Breast epithelium (tissue), 3 donors: ENCODE results near the gene FNTB.

Source experiments
- CTCF ChIP-seq, 3 donors: fragments of 450-650 bp; IDR thresholded peaks; one replicate each; pipeline ENCODE4 v1.5.1; 2016 to 2017; ENCODE audit warnings: antibody characterized with exemption in 3 of 3, mild to moderate bottlenecking in 3 of 3, moderate library complexity in 3 of 3
- POLR2AphosphoS5 ChIP-seq, 3 donors: sonication (generic); formaldehyde crosslinking; IDR thresholded peaks; one replicate each; pipeline ENCODE4 v1.6.1; 2017; ENCODE audit warnings: antibody characterized with exemption in 3 of 3

GRCh38 chr14:64951291-64951690 is 35.4 kb upstream of the FNTB start:
- TF ChIP-seq CTCF (IDR thresholded peaks at IDR 0.05) (no peak), POLR2AphosphoS5 (IDR thresholded peaks at IDR 0.05) (no peak)
